Stimulated activated CD8-positive, alpha-beta memory T cell treated with anti-CD3 and anti-CD28 coated beads, Interleukin-15, amount 100 ng/mL, for 24 hours (primary cell): ENCODE data around the gene DIAPH1.

Source experiments
- DNase-seq: peaks from one replicate; pipeline ENCODE4 v3.0.0-alpha.2; 2020; ENCODE audit warnings: low read depth

The DIAPH1 gene

GRCh38 chr5:141560725-141561483 lies 57.9 kb downstream of the DIAPH1 start:
- DNase-seq, result no peak

DNA sequence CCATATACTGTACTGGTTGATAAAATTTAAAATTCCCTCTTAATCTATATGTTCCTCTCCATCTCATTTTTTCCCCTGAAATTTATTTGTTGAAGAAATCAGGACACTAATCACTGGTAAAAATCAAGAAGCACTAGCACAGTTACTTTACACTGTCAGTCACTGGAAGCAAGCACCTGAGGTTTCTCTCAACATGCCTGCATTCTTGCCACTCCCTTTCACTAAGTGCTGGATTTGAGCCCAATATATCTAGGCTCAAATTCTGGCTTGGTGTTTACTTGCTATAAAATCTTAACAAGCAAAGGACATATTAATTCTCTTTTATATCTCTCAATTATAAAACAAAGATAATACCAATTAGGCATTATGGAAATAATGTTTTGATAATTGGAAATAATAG lies 58.6 kb downstream of the DIAPH1 start:
- no peak for DNase-seq

- DNase-seq, result no peak
Observed at GRCh38 chr5:141559461-141559860, 59.3 kb downstream of the DIAPH1 start.

GRCh38 chr5:141558150-141558549 lies 60.6 kb downstream of the DIAPH1 start:
- DNase-seq, result no peak

GRCh38 chr5:141557681-141558136 lies 61.1 kb downstream of the DIAPH1 start:
- peak; percentile 63 for DNase-seq

DNA sequence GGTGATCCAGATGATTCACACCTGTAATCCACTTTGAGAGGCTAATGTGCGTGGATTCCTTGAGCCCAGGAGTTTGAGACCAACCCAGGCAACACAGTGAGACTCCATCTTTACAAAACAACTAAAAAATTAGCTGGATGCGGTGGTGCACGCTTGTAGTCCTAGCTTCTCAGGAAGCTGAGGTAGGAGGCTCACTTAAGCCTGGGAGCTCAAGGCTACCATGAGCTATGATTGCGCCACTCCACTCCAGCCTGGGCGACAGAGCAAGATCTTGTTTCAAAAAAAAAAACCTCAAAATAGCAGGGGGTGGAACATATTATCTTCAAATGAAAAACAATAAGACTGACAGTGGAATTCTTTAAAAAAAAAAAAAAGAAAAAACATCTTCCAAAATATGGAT lies 70.9 kb downstream of the DIAPH1 start:
- no peak for DNase-seq

GRCh38 chr5:141547488-141547887 lies 71.3 kb downstream of the DIAPH1 start:
- DNase-seq, result no peak

GRCh38 chr5:141543053-141543452 lies 75.7 kb downstream of the DIAPH1 start:
- DNase-seq, result no peak

- DNase-seq, result no peak
Observed at GRCh38 chr5:141534492-141535213, 84.1 kb downstream of the DIAPH1 start.

- no peak for DNase-seq
Observed at GRCh38 chr5:141533897-141534296, 84.9 kb downstream of the DIAPH1 start.

- no peak for DNase-seq
Observed at GRCh38 chr5:141532726-141533125, 86.1 kb downstream of the DIAPH1 start.

- no peak for DNase-seq
Observed at GRCh38 chr5:141529873-141530272, 88.9 kb downstream of the DIAPH1 start.

DNA sequence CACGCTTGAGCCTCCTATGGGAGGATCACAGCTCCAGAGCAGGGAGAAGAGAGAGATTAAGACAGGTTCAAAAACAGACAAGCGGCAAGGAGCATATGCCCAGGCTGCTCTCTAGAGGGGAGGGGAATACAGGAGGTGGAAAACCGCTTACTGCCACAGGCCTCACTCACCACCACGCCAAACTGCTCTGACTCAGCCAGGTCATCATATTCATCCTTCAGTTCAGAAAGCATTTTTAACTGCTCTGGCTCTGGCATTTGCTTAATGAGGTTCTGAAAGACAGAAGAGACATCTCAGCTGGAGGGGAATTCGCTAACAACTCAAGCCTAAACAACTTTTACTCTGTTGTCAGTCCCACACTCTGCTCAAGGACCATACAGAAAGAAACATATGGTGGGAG lies 89.8 kb downstream of the DIAPH1 start:
- DNase-seq, result no peak

- no peak for DNase-seq
Observed at GRCh38 chr5:141528291-141528984, 90.4 kb downstream of the DIAPH1 start.

DNA sequence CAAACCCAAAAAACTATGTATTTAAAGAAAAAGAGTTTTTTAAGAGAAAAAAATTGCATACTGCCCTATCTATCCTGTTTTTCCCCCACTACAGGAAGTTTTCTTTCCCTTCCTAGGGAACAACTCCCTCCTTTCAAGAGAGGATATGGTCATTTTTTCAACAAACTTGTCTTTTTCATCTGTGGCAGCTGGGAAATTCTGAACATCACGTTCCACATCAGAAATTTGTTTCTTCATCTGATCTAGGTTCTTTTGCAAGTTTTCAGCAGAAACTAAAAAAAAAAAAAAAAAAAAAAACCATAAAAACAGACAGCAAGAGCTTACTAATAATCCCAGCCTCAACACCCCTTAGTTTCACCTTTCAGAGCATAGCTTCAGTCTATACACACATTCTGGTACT lies 91.4 kb downstream of the DIAPH1 start:
- DNase-seq, result no peak

GRCh38 chr5:141525653-141526052 lies 93.1 kb downstream of the DIAPH1 start:
- DNase-seq, result no peak

GRCh38 chr5:141524604-141525597 lies 93.9 kb downstream of the DIAPH1 start:
- no peak for DNase-seq

DNA sequence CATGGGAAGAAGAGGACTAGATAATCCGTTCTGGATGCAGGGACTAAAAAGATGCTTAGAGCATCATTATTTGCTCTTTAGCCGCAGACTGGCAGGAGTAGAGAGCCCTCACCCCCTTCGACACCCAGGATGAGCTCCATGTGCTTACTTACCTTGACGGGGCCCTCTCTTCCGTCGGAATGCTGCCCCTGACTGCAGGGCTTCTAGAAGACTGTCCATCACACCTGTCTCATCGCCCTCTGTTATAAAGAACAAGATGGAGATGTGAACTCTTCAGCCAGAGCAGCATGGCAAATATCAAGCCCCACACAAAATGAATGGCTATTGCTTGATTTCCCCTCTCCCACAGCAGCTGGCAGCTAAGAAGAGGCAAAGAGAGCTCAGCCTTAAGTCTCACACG lies 94.8 kb downstream of the DIAPH1 start:
- no peak for DNase-seq

GRCh38 chr5:141522301-141522700 lies 96.5 kb downstream of the DIAPH1 start:
- DNase-seq, result no peak

GRCh38 chr5:141521244-141521781 lies 97.5 kb downstream of the DIAPH1 start:
- DNase-seq, result no peak
